Suprapubic skin (tissue), 4 donors: ENCODE results near the gene PPP1R9A. TPM values are rescaled to one million over a fixed set of nuclear protein-coding genes. Genes with fewer than 3 reads are reported as not detected.

ENCODE experiments used
- DNase-seq, 2 donors: peaks; one replicate each; pipeline ENCODE4 v3.0.0-alpha.2; 2019; ENCODE audit warnings: low spot score in 2 of 2
- H3K27ac ChIP-seq: fragments of 200-600 bp; sonication (generic); one replicate; pipeline ENCODE4 v1.5.1; 2019
- H3K27me3 ChIP-seq: fragments of 200-600 bp; sonication (generic); one replicate; pipeline ENCODE4 v1.5.1; 2019
- H3K36me3 ChIP-seq: fragments of 200-600 bp; sonication (generic); one replicate; pipeline ENCODE4 v1.5.1; 2019
- H3K4me1 ChIP-seq: fragments of 200-600 bp; sonication (generic); one replicate; pipeline ENCODE4 v1.5.1; 2019
- H3K4me3 ChIP-seq: fragments of 200-600 bp; sonication (generic); one replicate; pipeline ENCODE4 v1.5.1; 2019; ENCODE audit warnings: mild to moderate bottlenecking
- H3K9me3 ChIP-seq: fragments of 200-600 bp; sonication (generic); one replicate; pipeline ENCODE4 v1.5.1; 2019
- EP300 ChIP-seq: sonication (generic); formaldehyde crosslinking; IDR thresholded peaks from one replicate; pipeline ENCODE4 v1.6.1; 2017; ENCODE audit warnings: antibody characterized with exemption
- POLR2A ChIP-seq, 2 donors: fragments of 450-650 bp; IDR thresholded peaks; one replicate each; pipeline ENCODE4 v1.6.1; 2017; ENCODE audit warnings: antibody characterized with exemption in 2 of 2, mild to moderate bottlenecking in 2 of 2, moderate library complexity in 2 of 2
- POLR2AphosphoS5 ChIP-seq, 3 donors: sonication (generic); formaldehyde crosslinking; IDR thresholded peaks; one replicate each; pipeline ENCODE4 v1.6.1; 2017; ENCODE audit warnings: antibody characterized with exemption in 3 of 3
- WGBS: methylation state at CpG from one replicate; pipeline ENCODE4 v1.1.5; 2018; 5-methylcytosine and 5-hydroxymethylcytosine counted together
- total RNA-seq, 4 donors: library from RNA; depleted of rRNA; stranded (reverse); fragments of >200 nt; gene quantifications; one replicate each; pipeline ENCODE4 v1.1.0, GENCODE V29; 2016
- TF ChIP-seq, protein P1 (sequence below), 2 donors: fragments of 200-600 bp in 1 of 2; fragments of 450-650 bp in 1 of 2; sonication (generic) in 1 of 2; IDR thresholded peaks; one replicate each; pipeline ENCODE4 v1.5.1; 2016 to 2019; ENCODE audit warnings: antibody characterized with exemption in 2 of 2, mild to moderate bottlenecking in 1 of 2, moderate library complexity in 1 of 2

PPP1R9A gene
- total RNA-seq, 4 donors from 2014 or later: 0.49 to 8.6 (median 2.5) TPM

DNA sequence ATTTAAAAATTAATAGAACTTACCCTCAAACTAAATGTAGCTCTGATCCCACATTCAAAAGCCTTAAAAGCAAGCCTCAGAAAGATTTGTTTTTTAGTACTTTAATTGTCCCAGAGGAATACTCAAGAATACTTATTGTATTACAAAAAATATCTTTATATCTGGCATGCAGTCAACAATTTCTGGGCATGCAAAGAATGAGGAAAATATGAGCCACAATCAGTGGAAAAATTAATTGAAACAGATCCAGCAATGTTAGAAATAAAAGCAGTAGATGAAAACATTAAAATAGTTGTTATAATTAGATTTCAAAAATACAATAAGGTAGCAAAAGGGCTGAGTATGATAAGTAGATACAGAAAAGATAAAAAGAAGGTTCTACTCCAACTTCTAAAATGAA is 262.3 kb downstream of the PPP1R9A start:
- Histone ChIP-seq H3K36me3 (no peaks in the 10 kb centered on the region), H3K9me3 (no peaks in the 10 kb centered on the region), H3K27me3 (no peaks in the 10 kb centered on the region), H3K4me3 (no peak overlapping the region), H3K4me1 (no peaks in the 10 kb centered on the region), H3K27ac (no peak overlapping the region)
- no peak for DNase-seq
- TF ChIP-seq, protein P1, sequence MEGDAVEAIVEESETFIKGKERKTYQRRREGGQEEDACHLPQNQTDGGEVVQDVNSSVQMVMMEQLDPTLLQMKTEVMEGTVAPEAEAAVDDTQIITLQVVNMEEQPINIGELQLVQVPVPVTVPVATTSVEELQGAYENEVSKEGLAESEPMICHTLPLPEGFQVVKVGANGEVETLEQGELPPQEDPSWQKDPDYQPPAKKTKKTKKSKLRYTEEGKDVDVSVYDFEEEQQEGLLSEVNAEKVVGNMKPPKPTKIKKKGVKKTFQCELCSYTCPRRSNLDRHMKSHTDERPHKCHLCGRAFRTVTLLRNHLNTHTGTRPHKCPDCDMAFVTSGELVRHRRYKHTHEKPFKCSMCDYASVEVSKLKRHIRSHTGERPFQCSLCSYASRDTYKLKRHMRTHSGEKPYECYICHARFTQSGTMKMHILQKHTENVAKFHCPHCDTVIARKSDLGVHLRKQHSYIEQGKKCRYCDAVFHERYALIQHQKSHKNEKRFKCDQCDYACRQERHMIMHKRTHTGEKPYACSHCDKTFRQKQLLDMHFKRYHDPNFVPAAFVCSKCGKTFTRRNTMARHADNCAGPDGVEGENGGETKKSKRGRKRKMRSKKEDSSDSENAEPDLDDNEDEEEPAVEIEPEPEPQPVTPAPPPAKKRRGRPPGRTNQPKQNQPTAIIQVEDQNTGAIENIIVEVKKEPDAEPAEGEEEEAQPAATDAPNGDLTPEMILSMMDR (IDR thresholded peaks at IDR 0.05): no peak
- TF ChIP-seq POLR2A (IDR thresholded peaks at IDR 0.05) (no peak), POLR2AphosphoS5 (IDR thresholded peaks at IDR 0.05) (no peak), EP300 (no peak)

DNA sequence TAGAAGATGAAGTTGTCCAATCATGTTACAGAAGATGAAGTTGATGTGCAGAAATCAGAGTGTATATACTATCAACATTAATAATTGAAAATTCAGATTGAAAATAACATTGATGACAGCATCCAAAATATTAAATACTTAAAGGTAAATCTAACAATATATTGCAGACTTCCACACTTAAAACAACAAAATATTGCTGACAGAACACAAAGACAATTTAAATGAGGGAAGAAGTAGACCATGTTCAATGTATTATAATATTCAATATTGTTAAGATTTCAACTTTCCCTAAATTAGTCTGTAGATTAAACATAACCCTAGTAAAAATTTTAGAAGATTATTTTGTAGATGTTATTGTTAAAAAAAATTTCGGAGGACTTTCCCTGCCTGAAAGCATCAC is 265.0 kb downstream of the PPP1R9A start:
- H3K27ac ChIP-seq: no peak overlapping the region
- TF ChIP-seq EP300 (no peak), POLR2A (IDR thresholded peaks at IDR 0.05) (no peak), POLR2AphosphoS5 (IDR thresholded peaks at IDR 0.05) (no peak)
- TF ChIP-seq, protein P1 (IDR thresholded peaks at IDR 0.05): no peak
- H3K4me1 ChIP-seq: no peaks in the 10 kb centered on the region
- H3K27me3 ChIP-seq: no peaks in the 10 kb centered on the region
- H3K4me3 ChIP-seq: no peak overlapping the region
- H3K36me3 ChIP-seq: no peaks in the 10 kb centered on the region
- 37% methylated on average over 1 of the region's 1 CpG for WGBS
- no peak for DNase-seq
- no peaks in the 10 kb centered on the region for H3K9me3 ChIP-seq

DNA sequence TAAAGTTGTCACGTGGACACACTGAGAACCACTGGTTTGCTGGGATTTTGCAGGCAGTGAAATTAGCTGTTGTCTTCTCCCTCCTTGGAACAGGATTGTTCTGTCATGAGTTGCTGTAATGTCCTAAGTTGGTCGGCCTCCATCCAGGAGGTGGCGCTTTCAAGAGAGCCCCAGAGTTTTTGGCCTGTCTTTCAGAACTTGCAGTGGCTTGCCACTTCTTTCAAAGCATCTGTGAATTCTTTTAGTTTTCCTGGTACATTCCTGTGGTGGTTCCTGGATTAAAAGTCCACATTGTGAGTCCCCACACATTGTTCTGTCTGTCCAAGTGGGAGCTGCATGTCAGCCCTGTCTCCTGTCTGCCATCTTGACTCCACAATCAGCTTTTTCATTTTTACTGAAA is 283.1 kb downstream of the PPP1R9A start:
- no peaks in the 10 kb centered on the region for H3K9me3 ChIP-seq

DNA sequence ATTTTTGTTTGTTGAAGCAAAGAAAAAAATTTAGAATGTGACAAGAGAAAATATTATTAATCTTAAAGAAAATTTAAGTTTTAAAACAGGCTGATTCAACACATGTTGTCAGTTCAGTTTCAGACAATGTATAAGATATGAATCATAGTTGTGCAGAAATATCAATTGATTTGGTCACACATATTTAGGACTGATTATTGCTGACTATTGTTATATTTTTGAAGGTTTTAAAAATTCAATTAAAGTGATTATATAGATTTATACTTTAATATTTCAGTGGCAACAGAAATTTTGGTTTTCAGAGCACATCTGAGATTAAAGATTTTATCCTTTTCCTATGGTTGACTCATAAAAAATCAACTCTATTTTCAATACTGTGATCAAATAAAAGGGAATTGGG is 284.4 kb downstream of the PPP1R9A start:
- no peaks in the 10 kb centered on the region for H3K27me3 ChIP-seq
- H3K36me3 ChIP-seq: no peaks in the 10 kb centered on the region
- no peaks in the 10 kb centered on the region for H3K9me3 ChIP-seq
- H3K4me1 ChIP-seq: no peaks in the 10 kb centered on the region
- no peak for TF ChIP-seq POLR2A (IDR thresholded peaks at IDR 0.05)
- DNase-seq: no peak
- no peak overlapping the region for H3K27ac ChIP-seq
- H3K4me3 ChIP-seq: no peak overlapping the region

More for the DNA sequence above, 283.1 kb downstream of the PPP1R9A start:
- Histone ChIP-seq H3K27me3 (no peaks in the 10 kb centered on the region), H3K27ac (no peak overlapping the region), H3K4me3 (no peak overlapping the region), H3K4me1 (no peaks in the 10 kb centered on the region), H3K36me3 (no peaks in the 10 kb centered on the region)
- WGBS: 95% methylated on average over 3 of the region's 3 CpGs
- no peak for TF ChIP-seq EP300
- no peak for TF ChIP-seq POLR2A (IDR thresholded peaks at IDR 0.05)
- TF ChIP-seq POLR2AphosphoS5 (IDR thresholded peaks at IDR 0.05): no peak
- TF ChIP-seq, protein P1 (IDR thresholded peaks at IDR 0.05): no peak
- DNase-seq: no peak

DNA sequence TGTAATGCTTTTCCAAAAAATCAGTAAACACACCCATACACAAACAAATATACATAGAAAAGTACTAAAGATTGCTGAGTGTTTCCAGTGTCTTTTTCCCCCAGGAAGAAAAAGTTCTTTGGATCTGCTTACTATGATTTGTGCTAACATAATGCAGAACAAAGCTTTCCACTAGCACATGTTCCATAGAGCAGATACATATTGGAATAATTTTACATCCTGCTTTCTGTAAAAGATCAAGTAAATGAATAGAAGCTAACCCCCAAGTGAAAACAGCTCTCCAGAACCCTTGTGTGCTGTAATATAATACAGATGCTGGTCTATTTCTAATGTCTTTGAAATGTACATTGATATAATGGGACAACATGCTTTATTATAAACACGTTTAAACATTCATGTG is 291.5 kb downstream of the PPP1R9A start:
- peaks cover 2% of the 10 kb centered on the region for H3K27me3 ChIP-seq
- no peak overlapping the region for H3K27ac ChIP-seq
- no peak overlapping the region for H3K4me3 ChIP-seq
- 46% methylated on average over 1 of the region's 1 CpG for WGBS
- no peaks in the 10 kb centered on the region for H3K36me3 ChIP-seq
- no peaks in the 10 kb centered on the region for H3K4me1 ChIP-seq
- no peak for TF ChIP-seq POLR2A (IDR thresholded peaks at IDR 0.05)
- TF ChIP-seq EP300: no peak
- TF ChIP-seq, protein P1 (IDR thresholded peaks at IDR 0.05): no peak
- no peak for DNase-seq
- H3K9me3 ChIP-seq: no peaks in the 10 kb centered on the region

DNA sequence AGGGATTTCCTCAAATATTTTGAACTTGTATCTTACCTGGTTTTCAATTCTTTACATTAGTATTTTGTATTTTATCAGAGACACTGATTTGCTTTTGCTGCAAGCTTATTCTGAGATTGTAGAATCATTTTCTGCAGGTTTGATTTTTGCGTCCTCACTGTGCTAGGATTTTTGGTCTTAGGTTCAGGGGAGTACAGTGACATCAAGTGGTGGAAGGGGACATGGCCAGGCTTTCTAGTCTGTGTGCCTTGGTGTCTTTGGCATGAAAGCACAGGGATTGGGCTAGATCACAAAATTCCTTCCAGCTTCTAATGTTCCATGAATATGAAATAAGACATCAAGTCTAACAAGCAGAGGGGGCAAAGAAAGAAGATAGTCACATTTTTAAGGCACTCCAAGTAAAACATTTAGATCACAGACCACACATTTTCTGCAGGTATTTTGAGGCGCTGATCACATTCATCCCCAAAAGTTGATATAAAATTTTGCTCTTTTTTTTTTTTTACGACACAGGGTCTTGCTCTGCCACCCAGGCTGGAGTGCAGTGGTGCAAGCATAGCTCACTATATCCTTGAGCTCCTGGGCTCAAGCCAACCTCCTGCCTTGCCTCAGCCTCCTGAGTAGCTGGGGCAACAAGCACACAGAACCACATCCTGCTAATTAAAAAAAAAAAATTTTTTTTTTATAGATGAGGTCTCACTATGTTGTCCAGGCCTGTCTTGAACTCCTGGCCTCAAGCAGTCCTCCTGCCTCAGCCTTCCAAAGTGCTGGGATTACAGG is 292.6 kb downstream of the PPP1R9A start:
- 62% methylated on average over 3 of the region's 3 CpGs for WGBS
- H3K9me3 ChIP-seq: no peaks in the 10 kb centered on the region
- H3K36me3 ChIP-seq: no peaks in the 10 kb centered on the region
- TF ChIP-seq, protein P1 (IDR thresholded peaks at IDR 0.05): peak in 1 of 2 donors; percentile 45
- TF ChIP-seq EP300: no peak
- no peaks in the 10 kb centered on the region for H3K4me1 ChIP-seq
- no peak overlapping the region for H3K4me3 ChIP-seq
- H3K27ac ChIP-seq: no peak overlapping the region
- peaks cover 2% of the 10 kb centered on the region for H3K27me3 ChIP-seq
- DNase-seq: no peak
